ENCODE results near the gene EVI5.

EVI5 gene

DNA sequence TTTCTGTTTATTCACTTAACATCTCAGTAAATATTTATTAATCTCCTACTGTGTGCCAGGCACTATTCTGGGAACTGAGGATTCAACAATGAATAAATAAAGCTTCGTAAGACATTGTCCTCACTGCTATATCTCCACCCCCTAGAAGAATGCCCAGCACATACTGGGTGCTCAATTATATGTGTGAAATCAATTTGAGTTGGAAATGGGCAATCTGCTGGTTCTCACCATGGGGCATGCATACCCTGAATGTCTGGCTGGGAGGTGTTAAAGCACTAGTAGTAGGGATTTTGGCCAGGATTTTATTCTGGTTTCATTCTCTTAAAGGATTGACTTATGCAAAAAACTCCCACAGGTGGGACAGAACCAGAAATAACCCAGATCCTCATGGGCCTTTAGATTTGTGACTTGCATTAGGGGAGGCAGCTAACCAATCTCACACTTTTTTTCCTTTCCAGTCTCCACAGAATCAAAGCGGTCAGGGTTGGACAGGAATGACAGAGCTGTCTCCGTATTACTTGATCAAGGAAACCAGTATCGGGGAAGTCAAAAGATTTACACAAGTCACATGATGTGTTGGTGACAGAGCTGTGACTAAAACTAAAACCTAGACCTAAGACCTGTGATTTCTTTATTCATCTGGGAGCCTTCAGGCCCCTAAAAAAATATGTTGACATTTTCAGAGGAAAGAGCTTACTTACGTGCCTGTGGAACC is 311.0 kb downstream of the EVI5 start:
- CTCF ChIA-PET, result interaction anchor here (1.1 to 1.3 kb wide), 2 partner anchors 10 to 164 kb away, joined by 3 read pairs; no protein-coding TSS in a partner anchor

DNA sequence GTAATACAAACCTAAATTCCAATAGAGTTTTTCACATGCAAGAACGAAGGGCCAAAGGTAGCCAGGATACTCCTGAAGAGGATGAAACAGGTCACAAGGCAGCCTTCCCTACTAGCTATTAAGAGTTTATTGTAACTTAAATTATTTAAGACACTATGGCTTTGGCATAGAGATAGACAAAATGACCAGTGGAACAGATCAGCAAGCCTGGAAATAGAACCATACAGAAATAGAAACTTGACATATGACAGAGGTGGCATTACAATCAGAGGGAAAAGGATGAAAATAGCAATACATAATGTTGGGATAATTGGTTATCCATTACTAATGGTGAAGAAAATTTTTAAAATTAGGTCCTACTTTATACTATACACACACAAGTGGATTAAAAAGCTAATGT is 314.7 kb downstream of the EVI5 start:
- no peak for DNase-seq (ENCODE audit: low read depth, low spot score)
- CTCF ChIA-PET, result interaction anchor here (1.0 kb wide), 1 partner anchor 9 kb away, joined by 3 read pairs; no protein-coding TSS in a partner anchor
- POLR2A ChIA-PET, result no interaction called here
- H3K4me3 ChIP-seq (ENCODE audit: low read depth, low read length), result no peak overlapping the region
- TF ChIP-seq, protein P1, sequence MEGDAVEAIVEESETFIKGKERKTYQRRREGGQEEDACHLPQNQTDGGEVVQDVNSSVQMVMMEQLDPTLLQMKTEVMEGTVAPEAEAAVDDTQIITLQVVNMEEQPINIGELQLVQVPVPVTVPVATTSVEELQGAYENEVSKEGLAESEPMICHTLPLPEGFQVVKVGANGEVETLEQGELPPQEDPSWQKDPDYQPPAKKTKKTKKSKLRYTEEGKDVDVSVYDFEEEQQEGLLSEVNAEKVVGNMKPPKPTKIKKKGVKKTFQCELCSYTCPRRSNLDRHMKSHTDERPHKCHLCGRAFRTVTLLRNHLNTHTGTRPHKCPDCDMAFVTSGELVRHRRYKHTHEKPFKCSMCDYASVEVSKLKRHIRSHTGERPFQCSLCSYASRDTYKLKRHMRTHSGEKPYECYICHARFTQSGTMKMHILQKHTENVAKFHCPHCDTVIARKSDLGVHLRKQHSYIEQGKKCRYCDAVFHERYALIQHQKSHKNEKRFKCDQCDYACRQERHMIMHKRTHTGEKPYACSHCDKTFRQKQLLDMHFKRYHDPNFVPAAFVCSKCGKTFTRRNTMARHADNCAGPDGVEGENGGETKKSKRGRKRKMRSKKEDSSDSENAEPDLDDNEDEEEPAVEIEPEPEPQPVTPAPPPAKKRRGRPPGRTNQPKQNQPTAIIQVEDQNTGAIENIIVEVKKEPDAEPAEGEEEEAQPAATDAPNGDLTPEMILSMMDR (IDR thresholded peaks at IDR 0.05; ENCODE audit: insufficient read depth, low read length, missing control alignments), result no peak

More for the DNA sequence above, 311.0 kb downstream of the EVI5 start:
- no peak for DNase-seq (ENCODE audit: low read depth, low spot score)
- no peak overlapping the region for H3K4me3 ChIP-seq (ENCODE audit: low read depth, low read length)
- POLR2A ChIA-PET, result no interaction called here
- TF ChIP-seq, protein P1 (IDR thresholded peaks at IDR 0.05; ENCODE audit: insufficient read depth, low read length, missing control alignments), result no peak

DNA sequence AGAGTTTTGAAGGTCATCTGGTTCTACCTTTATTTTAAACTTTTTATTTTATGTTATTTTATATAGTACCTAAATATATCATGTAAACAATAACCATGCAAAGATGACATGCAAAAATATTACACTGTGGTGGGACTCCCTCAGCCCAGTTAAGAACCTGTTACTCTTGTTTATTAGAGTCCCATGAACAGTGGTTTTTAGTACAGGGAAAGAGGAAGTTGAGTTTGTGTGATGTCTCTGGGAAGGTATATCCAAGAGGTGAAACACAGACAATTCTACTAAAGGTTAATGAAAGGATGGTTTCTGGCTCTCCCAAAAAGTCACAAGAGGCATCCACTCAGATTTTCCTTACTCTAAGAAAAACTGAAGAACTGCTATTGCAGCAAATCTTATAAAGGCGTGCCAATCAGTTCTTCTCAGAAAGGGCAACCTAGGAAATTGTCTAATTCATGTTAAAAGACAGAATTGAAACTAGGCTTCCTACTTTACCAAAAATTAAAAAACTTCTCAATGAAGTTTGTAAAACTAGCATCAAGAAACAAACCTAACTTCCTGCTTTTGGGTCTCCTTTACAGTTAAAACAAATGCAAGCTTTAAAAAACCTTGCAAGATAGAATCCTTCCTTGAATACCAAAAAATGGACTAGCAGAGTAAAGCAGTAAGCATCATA is 318.1 kb downstream of the EVI5 start:
- POLR2A ChIA-PET, result no interaction called here
- H3K4me3 ChIP-seq (ENCODE audit: low read depth, low read length), result no peak overlapping the region
- CTCF ChIA-PET, result no interaction called here
- TF ChIP-seq, protein P1 (IDR thresholded peaks at IDR 0.05; ENCODE audit: insufficient read depth, low read length, missing control alignments), result no peak
- DNase-seq (ENCODE audit: low read depth, low spot score), result no peak

DNA sequence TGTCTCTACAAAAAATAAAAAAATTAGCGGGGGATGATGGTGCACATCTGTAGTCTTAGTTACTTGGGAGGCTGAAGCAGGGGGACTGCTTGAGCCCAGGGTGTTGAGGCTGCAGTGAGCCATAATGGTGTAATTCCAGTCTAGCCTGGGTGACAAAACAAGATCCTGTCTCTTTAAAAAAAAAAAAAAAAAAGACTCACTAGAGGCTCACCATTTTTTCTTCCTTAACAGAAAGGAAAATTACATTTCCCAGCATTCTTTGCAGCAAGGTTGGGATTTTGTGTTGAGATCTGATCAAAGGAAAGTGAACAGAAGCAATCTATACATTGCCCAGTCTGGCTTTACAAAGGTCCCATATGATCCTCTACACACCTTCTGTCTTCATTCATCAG is 319.7 kb downstream of the EVI5 start:
- no peak overlapping the region for H3K4me3 ChIP-seq (ENCODE audit: low read depth, low read length)
- TF ChIP-seq, protein P1 (IDR thresholded peaks at IDR 0.05; ENCODE audit: insufficient read depth, low read length, missing control alignments), result no peak
- ChIA-PET POLR2A (no interaction called here), CTCF (no interaction called here)
- no peak for DNase-seq (ENCODE audit: low read depth, low spot score)

- TF ChIP-seq, protein P1 (IDR thresholded peaks at IDR 0.05; ENCODE audit: insufficient read depth, low read length, missing control alignments), result no peak
- POLR2A ChIA-PET, result no interaction called here
- no peak overlapping the region for H3K4me3 ChIP-seq (ENCODE audit: low read depth, low read length)
- CTCF ChIA-PET, result no interaction called here
- no peak for DNase-seq (ENCODE audit: low read depth, low spot score)
These were observed 320.2 kb downstream of the EVI5 start for GRCh38 chr1:92464588-92465255.
